NCI-H146 (cell line): ENCODE measurements around the gene WDR44.
"Not testable (repeated sequence)": the region's sequence is repeated elsewhere in the genome, so short reads cannot be mapped to it uniquely, and the experiment has no call there.

Experiments used
- DNase-seq: peaks from one replicate; lab custom pipeline; 2025; lab: John Stamatoyannopoulos, UW

WDR44 gene

GRCh38 chrX:118345464-118346257 lies at the start of gene WDR44:
Gene WDR44, plus strand, starts transcription at chrX:118346106. Its CDS starts 398 bp downstream, at chrX:118346504.
- peak; percentile 97 for DNase-seq

GRCh38 chrX:118305827-118306226 lies 40.1 kb upstream of the WDR44 start:
- not testable (repeated sequence) for DNase-seq

DNA sequence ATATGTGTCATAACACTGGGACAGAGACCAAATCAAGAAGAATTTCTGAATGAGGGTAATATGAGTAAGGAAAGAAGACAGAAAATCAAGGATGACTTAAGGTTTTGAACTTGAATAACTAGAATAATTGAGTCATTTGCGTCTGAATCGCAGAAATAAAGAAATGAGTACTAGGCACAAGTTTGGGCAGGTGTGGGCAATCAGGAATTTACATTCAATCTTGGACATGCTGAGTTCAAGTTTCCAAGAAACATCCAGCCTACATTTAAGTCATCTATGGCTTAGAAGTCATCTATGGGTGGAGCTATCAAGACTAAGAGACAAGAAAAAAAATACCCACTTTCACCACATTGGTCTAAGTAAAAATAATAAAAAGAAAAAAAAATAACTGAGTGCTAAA lies 30.4 kb upstream of the WDR44 start:
- no peak for DNase-seq

DNA sequence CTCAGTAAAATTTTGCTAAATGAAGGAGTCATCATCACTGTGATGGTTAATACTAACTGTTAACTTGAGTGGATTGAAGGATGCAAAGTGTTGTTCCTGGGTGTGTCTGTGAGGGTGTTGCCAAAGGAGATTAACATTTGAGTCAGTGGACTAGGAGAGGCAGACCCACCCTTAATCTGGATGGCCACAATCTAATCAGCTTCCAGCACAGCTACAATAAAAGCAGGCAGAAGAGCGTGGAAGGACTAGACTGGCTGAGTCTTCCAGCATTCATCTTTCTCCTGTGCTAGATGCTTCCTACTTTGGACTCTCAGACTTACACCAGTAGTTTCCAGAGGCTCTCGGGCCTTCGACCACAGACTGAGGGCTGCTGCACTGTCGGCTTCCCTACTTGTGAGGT lies 21.3 kb upstream of the WDR44 start:
- DNase-seq: no peak

GRCh38 chrX:118325453-118325852 lies 20.5 kb upstream of the WDR44 start:
- DNase-seq: peak; percentile 0

- DNase-seq: no peak
These were observed 16.7 kb upstream of the WDR44 start for GRCh38 chrX:118329175-118329574.

- DNase-seq: no peak
These were observed 8.2 kb upstream of the WDR44 start for GRCh38 chrX:118337687-118338086.

DNA sequence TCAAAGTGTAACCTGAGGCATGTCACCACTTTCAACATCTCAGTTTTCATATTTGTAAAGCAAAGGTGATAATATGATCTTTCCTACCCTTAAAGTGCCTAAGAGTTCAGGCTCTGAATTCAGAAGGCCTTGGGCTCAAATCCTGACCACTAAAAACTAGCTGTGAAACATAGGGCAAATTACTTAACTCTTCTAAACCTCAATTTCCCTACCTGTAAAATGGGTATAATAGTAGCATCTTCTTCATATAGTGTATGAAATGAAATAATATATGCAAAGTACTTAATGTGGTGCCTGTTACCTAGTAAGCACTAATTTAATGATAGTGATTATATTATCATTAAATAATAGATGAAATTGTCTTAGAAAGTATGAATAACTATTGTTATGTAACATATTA lies 7.0 kb upstream of the WDR44 start:
- DNase-seq: no peak

- DNase-seq: peak; percentile 23
These were observed 852 bp upstream of the WDR44 start for GRCh38 chrX:118345045-118345463.

DNA sequence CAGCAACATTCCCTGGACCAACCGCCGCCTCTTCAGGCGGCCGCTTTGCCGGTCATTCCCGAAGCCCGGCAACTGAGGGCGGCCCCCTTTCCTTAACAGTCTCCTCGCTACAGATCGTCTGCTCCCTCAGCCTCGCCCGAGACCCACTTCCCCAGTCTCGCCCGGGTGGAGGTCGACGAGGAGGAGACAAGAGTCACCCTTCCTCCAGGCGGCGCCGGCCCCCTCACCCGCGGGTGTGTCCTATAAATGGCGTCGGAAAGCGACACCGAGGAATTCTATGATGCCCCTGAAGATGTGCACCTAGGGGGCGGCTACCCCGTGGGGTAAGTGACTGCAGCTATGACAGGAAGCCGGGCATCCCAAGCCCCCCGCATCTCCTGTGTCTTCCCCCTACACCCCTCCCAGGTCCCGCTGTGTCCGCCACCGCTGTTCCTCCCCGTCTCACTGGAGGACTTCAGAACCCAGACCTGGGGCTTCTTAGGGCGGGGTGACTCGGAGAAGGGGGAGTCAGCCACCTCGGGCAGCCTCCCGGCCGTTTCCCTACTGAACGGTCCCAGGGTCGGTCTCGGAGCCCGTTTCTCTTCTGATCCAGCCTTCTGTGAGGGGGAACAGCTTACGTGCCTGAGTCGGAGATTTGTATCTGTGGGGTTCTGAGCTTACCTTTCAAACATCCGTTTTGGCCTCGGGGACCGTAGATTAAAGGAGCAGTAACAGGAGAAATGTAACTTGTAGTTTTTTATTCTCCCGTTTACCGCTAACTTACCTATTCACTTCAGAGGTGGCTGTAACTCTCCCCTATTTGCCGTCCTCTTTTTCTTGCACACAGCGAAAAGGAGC lies 570 bp downstream of the WDR44 start:
- peak; percentile 77 for DNase-seq

DNA sequence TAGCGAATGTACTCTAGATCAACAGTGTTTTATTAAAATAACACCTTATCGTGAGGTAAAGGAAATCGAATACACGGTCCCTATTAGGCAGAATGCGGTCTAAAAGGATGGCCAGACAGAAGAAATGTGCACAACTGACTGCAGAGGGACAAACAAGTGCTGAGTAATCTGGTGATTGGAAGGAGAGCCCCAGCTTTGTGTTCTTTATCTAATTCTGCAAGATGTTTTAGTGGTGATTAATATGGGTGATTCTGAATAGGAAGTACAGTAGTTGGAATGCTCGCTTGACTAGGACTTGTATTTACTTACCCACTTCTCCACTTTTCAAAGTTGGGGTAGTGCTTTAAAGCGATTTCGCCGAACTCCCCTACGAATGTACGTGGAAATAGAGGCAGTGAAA lies 1.2 kb downstream of the WDR44 start:
- DNase-seq: no peak

DNA sequence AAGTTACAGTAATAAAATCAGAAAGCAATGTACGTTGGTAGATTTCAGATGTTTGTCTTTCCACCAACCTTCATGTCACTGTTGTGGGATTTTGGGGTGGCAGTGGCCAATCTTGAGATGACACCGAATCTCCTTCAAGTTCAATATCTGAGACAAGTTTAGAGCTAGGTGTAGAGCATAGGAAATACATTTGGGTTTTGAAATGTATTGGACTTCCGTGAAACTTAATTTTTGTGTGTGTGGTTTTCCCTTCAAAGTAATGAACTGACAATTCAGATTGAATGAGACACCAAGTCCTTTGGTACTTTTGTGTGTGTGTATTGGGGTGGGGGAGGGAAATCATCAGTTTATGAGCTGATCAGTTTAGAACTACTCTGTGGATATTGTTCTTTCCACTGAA lies 1.8 kb downstream of the WDR44 start:
- DNase-seq: no peak

DNA sequence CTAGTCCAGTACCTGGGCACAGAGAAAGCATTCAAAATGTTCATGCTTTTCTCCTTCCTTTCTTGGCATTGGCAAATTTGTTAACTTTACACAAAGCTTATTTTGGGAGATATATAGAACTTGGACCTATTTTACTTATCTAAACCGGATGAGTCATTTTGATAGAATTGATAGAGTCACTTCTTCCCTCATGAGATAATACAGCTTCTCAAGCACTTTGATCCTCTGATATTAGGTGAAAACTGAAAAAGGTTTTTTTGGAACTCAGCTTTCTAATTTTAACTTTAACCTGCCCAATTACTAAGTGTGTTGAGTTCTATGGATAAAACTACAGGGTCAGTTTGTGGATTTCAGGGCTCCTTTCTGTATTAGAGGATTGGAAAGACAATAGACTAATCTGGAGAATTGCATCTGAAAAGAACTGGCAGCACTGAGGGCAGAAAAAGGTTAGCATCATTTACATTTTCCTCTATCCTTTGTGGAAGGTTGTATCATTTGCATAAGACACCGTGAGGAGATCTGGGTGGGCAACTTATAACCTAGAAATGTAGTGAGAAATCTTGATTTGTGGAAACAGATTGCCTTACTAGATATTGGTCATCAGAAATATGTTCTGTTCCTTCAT lies 2.4 kb downstream of the WDR44 start:
- DNase-seq: no peak

DNA sequence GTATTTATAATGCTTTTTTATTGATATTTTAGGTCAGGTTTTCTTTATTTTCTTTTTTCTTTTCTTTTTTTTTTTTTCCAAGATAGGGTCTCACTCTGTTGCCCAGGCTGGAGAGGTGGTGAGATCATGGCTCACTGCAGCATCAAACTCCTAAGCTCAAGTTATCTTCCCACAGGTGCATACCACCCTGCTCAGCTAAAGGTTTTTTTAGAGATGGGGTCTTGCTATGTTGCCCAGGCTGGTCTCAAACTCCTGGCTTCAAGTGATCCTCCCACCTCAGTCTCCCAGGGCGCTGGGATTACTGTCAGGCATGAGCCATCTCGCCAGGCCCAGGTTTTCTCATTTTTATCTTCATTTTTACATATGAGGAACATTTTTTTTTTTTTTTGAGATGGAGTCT lies 3.3 kb downstream of the WDR44 start:
- no peak for DNase-seq

DNA sequence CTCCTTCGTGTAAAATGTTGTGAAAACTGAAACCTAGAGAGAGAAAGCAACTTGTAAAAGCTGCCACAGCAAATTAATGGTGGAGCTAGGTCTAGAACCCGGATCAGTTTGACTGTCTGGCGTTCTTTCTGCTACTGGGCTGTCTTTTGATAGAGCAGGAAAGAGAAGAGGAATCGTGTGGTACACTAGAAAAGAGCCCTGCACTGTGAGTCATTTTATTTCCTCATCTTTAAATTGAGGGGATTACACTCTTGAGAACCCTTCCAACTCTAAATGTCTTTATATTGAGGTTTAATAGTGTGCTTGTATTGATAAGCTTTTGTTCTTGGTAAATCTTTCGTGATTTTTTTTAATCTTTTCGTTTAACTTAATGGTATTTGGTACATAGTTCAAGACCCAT lies 4.3 kb downstream of the WDR44 start:
- DNase-seq: no peak

GRCh38 chrX:118350706-118351105 lies 4.8 kb downstream of the WDR44 start:
- no peak for DNase-seq

GRCh38 chrX:118352566-118352965 lies 6.7 kb downstream of the WDR44 start:
- no peak for DNase-seq

- no peak for DNase-seq
These were observed 7.4 kb downstream of the WDR44 start for GRCh38 chrX:118353081-118353850.

GRCh38 chrX:118355225-118355920 lies 9.5 kb downstream of the WDR44 start:
- DNase-seq: no peak

DNA sequence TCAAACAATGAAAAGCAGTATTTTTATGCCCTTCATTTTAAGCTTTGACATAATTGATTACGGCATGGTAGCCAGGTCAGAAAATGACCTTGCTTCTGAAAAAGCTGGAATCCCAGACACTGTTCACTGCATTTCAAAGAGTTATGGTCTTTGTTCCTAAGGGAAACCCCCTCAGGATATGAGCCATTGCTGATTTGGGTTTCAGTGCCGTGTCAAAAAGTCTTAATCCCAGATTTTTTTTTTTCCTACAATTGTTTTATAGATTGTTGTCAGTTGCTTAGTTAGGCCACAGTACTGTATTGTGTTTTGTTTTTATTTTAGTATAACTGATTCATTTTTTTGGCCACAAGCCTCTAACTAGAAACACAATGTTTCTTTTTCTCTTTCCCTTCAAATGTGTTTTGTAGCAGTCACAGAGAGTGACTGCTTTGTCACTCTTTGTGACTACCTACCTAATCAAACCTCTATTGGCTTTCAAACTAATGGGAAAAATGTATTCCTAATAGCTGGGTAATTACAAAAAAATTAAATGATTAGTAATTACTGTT lies 10.3 kb downstream of the WDR44 start:
- DNase-seq: no peak
